Caco-2 (cell line): ENCODE data around the gene PLXNC1. TPM values are rescaled to one million over a fixed set of nuclear protein-coding genes. Genes with fewer than 3 reads are reported as not detected.
A peak's percentile ranks its signal among the peaks of the same experiment; 100 is the strongest.

Source experiments
- BruUV-seq: library from RNA; stranded (reverse); fragments of 400-500 nt; replicated peaks from 2 replicates; lab custom pipeline; 2021; lab: Mats Ljungman, UMichigan
- CTCF ChIA-PET: fragments of 300-600 bp; sonication (Branson Sonifier 250); formaldehyde crosslinking; loops from one replicate; lab custom pipeline; 2022; ENCODE audit warnings: antibody characterized with exemption; lab: Charles Lee
- POLR2A ChIA-PET: fragments of 300-600 bp; sonication (Branson Sonifier 250); formaldehyde crosslinking; loops from one replicate; lab custom pipeline; 2022; ENCODE audit warnings: antibody characterized with exemption; lab: Charles Lee
- DNase-seq, 2 experiments: peaks; one replicate each; pipeline versions ENCODE4 v3.0.0 to v3.0.0-alpha.2; 2020 to 2022
- H3K27me3 ChIP-seq: replicated peaks from 2 replicates; pipeline ENCODE4 v1.6.0; 2011; ENCODE audit warnings: low read length; ENCODE audit not compliant: control insufficient read depth, insufficient read depth
- H3K36me3 ChIP-seq: 2 replicates; pipeline ENCODE4 v1.5.1; 2011; ENCODE audit warnings: low read length; ENCODE audit not compliant: control insufficient read depth, insufficient read depth
- H3K4me1 ChIP-seq: fragments of 250-450 bp; sonication (Bioruptor Pico); 2 replicates; pipeline ENCODE4 v1.5.1; 2020; ENCODE audit warnings: mild to moderate bottlenecking
- H3K4me3 ChIP-seq: 2 replicates; pipeline ENCODE4 v1.5.1; 2011; ENCODE audit warnings: low read depth, mild to moderate bottlenecking, control low read depth, low read length
- H3K9me3 ChIP-seq: fragments of 250-450 bp; sonication (Bioruptor Pico); 2 replicates; pipeline ENCODE4 v1.5.1; 2020; ENCODE audit warnings: mild to moderate bottlenecking, moderate library complexity
- H3K27ac Mint-ChIP-seq: one replicate; pipeline ENCODE4 v1.8.0; 2022; ENCODE audit warnings: mixed read lengths; ENCODE audit not compliant: unreplicated experiment
- H3K27me3 Mint-ChIP-seq: one replicate; pipeline ENCODE4 v1.8.0; 2022; ENCODE audit warnings: mixed read lengths; ENCODE audit not compliant: insufficient read depth, unreplicated experiment
- H3K36me3 Mint-ChIP-seq: one replicate; pipeline ENCODE4 v1.8.0; 2022; ENCODE audit warnings: mild to moderate bottlenecking, mixed read lengths; ENCODE audit not compliant: insufficient read depth, unreplicated experiment
- H3K4me1 Mint-ChIP-seq: one replicate; pipeline ENCODE4 v1.8.0; 2022; ENCODE audit warnings: low read depth, mixed read lengths; ENCODE audit not compliant: unreplicated experiment
- H3K4me3 Mint-ChIP-seq: one replicate; pipeline ENCODE4 v1.8.0; 2022; ENCODE audit warnings: mild to moderate bottlenecking, moderate library complexity, mixed read lengths; ENCODE audit not compliant: unreplicated experiment
- H3K9me3 Mint-ChIP-seq: one replicate; pipeline ENCODE4 v1.8.0; 2022; ENCODE audit warnings: mixed read lengths; ENCODE audit not compliant: unreplicated experiment
- CTCF ChIP-seq, 2 experiments: fragments of 200-600 bp in 1 of 2; IDR thresholded peaks; 1 replicate in 1 of 2; 2 replicates in 1 of 2; pipeline versions ENCODE4 v1.5.1 to v1.8.0; 2011 to 2022; ENCODE audit warnings: antibody characterized with exemption in 1 of 2, control low read depth in 1 of 2, inconsistent platforms in 1 of 2, low read depth in 1 of 2, low read length in 1 of 2, mild to moderate bottlenecking in 1 of 2, moderate library complexity in 1 of 2; ENCODE audit not compliant: insufficient read depth in 1 of 2, severe bottlenecking in 1 of 2, unreplicated experiment in 1 of 2
- intact Hi-C: fragments of 100-400 bp; cut with micrococcal nuclease; formaldehyde crosslinking; loops from one replicate; pipeline ENCODE4 v1.10.0; 2022; ENCODE audit not compliant: unreplicated experiment
- total RNA-seq: library from RNA; stranded (reverse); gene quantifications from 2 replicates; pipeline ENCODE4 v1.2.3, GENCODE V29; 2022

PLXNC1 gene
- total RNA-seq, 1 experiment from 2014 or later = 41.3 TPM

- intact Hi-C loops = loop anchor here (2.0 kb wide), 1 partner anchor 387 kb away; no protein-coding TSS in a partner anchor
- Histone ChIP-seq H3K4me1 (peaks cover 11% of the 10 kb centered on the region), H3K4me3 (no peak overlapping the region), H3K27me3 (no peaks in the 10 kb centered on the region), H3K9me3 (no peaks in the 10 kb centered on the region), H3K36me3 (no peaks in the 10 kb centered on the region)
- POLR2A ChIA-PET = interaction anchor here (0.7 kb wide), 1 partner anchor 858 kb away, joined by 4 read pairs; the partner anchor contains the start of gene NDUFA12
- H3K4me1 Mint-ChIP-seq = peaks cover 15% of the 10 kb centered on the region
- peak; percentile 26 to 37 for TF ChIP-seq CTCF (IDR thresholded peaks at IDR 0.05; ENCODE audit: insufficient read depth in 1 of 2, low read depth in 1 of 2, low read length in 1 of 2, severe bottlenecking in 1 of 2, unreplicated experiment in 1 of 2)
- BruUV-seq = no TSS peak
- peak in 1 of 2 experiments; percentile 42 for DNase-seq
- H3K27me3 Mint-ChIP-seq = no peaks in the 10 kb centered on the region
- no peak overlapping the region for H3K4me3 Mint-ChIP-seq
- H3K36me3 Mint-ChIP-seq = peaks cover 2% of the 10 kb centered on the region
- no peak overlapping the region for H3K27ac Mint-ChIP-seq
- H3K9me3 Mint-ChIP-seq = no peaks in the 10 kb centered on the region
- CTCF ChIA-PET = interaction anchor here (0.5 to 1.3 kb wide), 2 partner anchors 38 to 158 kb away, joined by 3 read pairs; no protein-coding TSS in a partner anchor
Observed at GRCh38 chr12:94145191-94145983, 3.0 kb upstream of the PLXNC1 start.

GRCh38 chr12:94146166-94146936 lies 2.0 kb upstream of the PLXNC1 start:
- no peak for TF ChIP-seq CTCF (IDR thresholded peaks at IDR 0.05; ENCODE audit: insufficient read depth in 1 of 2, low read depth in 1 of 2, low read length in 1 of 2, severe bottlenecking in 1 of 2, unreplicated experiment in 1 of 2)
- H3K36me3 Mint-ChIP-seq = peaks cover 6% of the 10 kb centered on the region
- no peak for DNase-seq
- peaks cover 18% of the 10 kb centered on the region for H3K4me1 Mint-ChIP-seq
- no peaks in the 10 kb centered on the region for H3K27me3 Mint-ChIP-seq
- H3K4me3 Mint-ChIP-seq = no peak overlapping the region
- ChIA-PET POLR2A (no interaction called here), CTCF (interaction anchor here (0.5 to 1.3 kb wide), 2 partner anchors 38 to 157 kb away, joined by 3 read pairs; no protein-coding TSS in a partner anchor)
- H3K9me3 Mint-ChIP-seq = no peaks in the 10 kb centered on the region
- no TSS peak for BruUV-seq
- Histone ChIP-seq H3K36me3 (no peaks in the 10 kb centered on the region), H3K4me1 (peaks cover 16% of the 10 kb centered on the region), H3K9me3 (no peaks in the 10 kb centered on the region), H3K27me3 (no peaks in the 10 kb centered on the region), H3K4me3 (no peak overlapping the region)
- intact Hi-C loops = no loop called here
- no peak overlapping the region for H3K27ac Mint-ChIP-seq

GRCh38 chr12:94147387-94147990 lies 888 bp upstream of the PLXNC1 start:
- Mint-ChIP-seq H3K4me1 (peaks cover 25% of the 10 kb centered on the region), H3K9me3 (no peaks in the 10 kb centered on the region), H3K36me3 (peaks cover 9% of the 10 kb centered on the region), H3K27me3 (no peaks in the 10 kb centered on the region), H3K27ac (no peak overlapping the region), H3K4me3 (peak overlapping the region; percentile 88)
- CTCF ChIA-PET = interaction anchor here (0.6 to 0.7 kb wide), 2 partner anchors 415 to 728 kb away, joined by 3 to 9 read pairs; no protein-coding TSS in a partner anchor
- Histone ChIP-seq H3K4me1 (peaks cover 28% of the 10 kb centered on the region), H3K36me3 (no peaks in the 10 kb centered on the region), H3K4me3 (peak overlapping the region; percentile 82), H3K9me3 (no peaks in the 10 kb centered on the region), H3K27me3 (no peaks in the 10 kb centered on the region)
- no peak for DNase-seq
- TSS peak; percentile 8 for BruUV-seq
- intact Hi-C loops = no loop called here
- POLR2A ChIA-PET = no interaction called here
- no peak for TF ChIP-seq CTCF (IDR thresholded peaks at IDR 0.05; ENCODE audit: insufficient read depth in 1 of 2, low read depth in 1 of 2, low read length in 1 of 2, severe bottlenecking in 1 of 2, unreplicated experiment in 1 of 2)
